ENCODE results near the gene TSPAN15.

TSPAN15 gene

GRCh38 chr10:69537449-69537848 lies 86.2 kb downstream of the TSPAN15 start:
- no peak for DNase-seq (ENCODE audit: low read depth in 3 of 3, low spot score in 1 of 3)

DNA sequence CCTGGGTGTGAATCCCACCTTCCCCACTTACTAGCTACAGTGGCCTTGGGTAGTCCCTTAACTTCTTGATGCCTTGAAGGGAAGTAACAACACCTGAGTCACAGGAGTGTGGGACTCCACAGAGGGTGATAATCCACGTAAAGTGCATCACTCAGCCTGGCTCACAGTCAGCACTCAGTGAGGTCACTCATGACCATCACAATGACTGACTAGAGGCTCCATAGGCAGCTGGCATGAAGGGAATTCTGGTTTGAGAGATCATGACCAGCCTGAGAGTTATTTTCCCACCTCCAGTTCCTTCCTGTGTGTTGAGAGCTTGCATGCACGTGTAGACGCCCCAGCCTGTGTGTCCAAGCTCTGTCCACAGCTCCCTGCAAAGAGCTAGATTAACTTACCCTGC lies 87.2 kb downstream of the TSPAN15 start:
- no peak for DNase-seq (ENCODE audit: low read depth in 3 of 3, low spot score in 1 of 3)

- no peak for DNase-seq (ENCODE audit: low read depth in 3 of 3, low spot score in 1 of 3)
These were observed 90.2 kb downstream of the TSPAN15 start for GRCh38 chr10:69541463-69541862.

- DNase-seq (ENCODE audit: low read depth in 3 of 3, low spot score in 1 of 3), result no peak
These were observed 98.7 kb downstream of the TSPAN15 start for GRCh38 chr10:69549959-69550358.

DNA sequence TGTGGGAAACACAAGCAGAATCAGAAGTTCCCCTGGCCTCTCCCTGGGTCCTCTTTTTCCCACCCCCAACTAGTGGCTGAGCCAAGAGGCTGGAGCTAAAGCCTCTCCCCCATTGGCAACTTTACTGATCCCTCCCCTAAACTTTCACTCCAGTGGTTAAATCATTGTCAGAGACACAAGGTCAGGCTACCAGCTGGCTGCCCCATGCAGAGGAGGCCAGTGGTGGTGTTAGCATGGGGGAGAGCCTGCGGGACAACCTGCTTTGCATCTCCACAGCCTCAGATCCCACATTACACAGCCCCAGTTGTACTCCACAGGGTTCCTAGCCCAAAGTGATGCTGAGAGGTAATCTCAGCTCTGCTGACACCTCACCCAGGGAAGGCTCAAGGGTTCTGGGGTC lies 101.0 kb downstream of the TSPAN15 start:
- no peak for DNase-seq (ENCODE audit: low read depth in 3 of 3, low spot score in 1 of 3)

DNA sequence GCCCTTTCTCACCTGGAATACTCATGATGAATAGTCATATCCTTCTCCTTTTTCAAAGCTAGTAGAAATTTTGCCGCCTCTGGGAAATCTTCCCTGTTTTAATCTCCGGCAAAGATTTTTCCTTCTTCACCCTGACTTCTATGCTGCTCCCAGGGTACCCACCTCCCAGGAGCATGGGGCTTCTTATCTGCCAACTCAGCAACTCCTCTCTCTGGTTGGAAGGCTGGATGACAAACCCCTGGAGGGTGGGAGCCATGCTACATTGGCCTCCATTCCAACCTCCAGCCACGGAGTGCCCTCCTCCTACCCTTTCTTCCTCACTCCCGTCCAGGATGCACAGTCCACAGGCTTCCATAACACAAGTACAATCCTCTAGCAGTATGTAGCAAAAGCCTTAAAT lies 102.1 kb downstream of the TSPAN15 start:
- DNase-seq (ENCODE audit: low read depth in 3 of 3, low spot score in 1 of 3), result no peak

- DNase-seq (ENCODE audit: low read depth in 3 of 3, low spot score in 1 of 3), result no peak
These were observed 103.3 kb downstream of the TSPAN15 start for GRCh38 chr10:69554611-69555010.

Data from stimulated activated CD4-positive, alpha-beta T cell treated with anti-CD3 and anti-CD28 coated beads, TNF-alpha, amount 100 ng/mL, for 1 hour (primary cell).